Left ventricle myocardium superior (tissue), 1 donor: ENCODE measurements around the gene ATXN1. TPM values are rescaled to one million over a fixed set of nuclear protein-coding genes. Genes with fewer than 3 reads are reported as not detected.

ENCODE experiments used
- ATAC-seq: fragments of 200-7000 bp; cut with Tn5 transposase; one replicate; pipeline ENCODE4 v1.9.1; 2020; ENCODE audit warnings: mild to moderate bottlenecking, moderate library complexity
- DNase-seq: peaks from one replicate; pipeline ENCODE4 v3.0.0-alpha.2; 2020
- intact Hi-C: fragments of 100-400 bp; cut with micrococcal nuclease; formaldehyde crosslinking; loops from one replicate; pipeline ENCODE4 v1.11.0; 2022
- total RNA-seq: library from RNA; stranded (reverse); fragmentation: NEBNext Ultra II Directional; extraction: Animal tissue kit (Norgen Biotek cat#: 25700); gene quantifications from one replicate; pipeline ENCODE4 v1.2.1, GENCODE V29; 2021
- donor health status: DM: no; HTN: yes; CAD: no; lungs with severe emphysema.

The ATXN1 gene
- total RNA-seq, 1 donor from 2014 or later = 45.2 TPM

DNA sequence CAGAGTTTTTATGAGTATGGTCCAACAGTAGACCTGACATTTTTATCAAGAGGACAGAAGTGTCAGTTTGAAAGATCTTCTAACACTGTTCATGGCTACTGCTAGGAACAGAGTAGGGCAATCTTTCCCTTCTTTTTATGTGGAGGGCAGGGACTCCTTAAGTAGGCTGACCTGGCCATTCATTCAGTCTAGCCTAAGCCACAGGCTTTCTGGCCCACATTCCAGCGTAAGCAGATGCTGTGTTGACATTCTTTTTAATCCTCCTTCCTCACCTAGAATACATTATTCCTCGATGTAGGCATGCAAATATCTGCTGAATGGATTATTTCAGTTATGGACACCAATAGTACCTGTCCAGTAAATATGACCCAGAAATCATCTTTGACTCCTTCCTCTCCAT lies 188.3 kb downstream of the ATXN1 start:
- intact Hi-C loops = no loop called here
- no peak for ATAC-seq
- no peak for DNase-seq

DNA sequence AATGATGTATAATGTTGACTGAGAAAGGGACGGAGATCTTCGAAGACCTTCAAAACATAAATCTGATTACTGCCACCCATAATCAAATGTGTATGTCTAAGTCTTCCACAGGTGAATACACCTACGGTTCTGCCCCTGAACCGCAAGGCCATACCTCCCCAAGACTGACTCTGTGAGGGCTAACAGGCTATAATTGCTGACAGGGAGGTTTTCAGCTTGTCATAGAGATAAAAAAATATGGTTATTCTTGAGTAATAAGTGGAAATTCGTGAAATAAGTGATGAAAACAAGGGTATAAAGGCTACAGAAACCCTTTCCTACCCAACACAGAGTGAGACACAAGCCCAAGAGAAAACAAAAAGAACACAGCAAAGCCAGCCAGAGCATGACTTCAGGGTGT lies 188.9 kb downstream of the ATXN1 start:
- DNase-seq = no peak
- intact Hi-C loops = no loop called here
- no peak for ATAC-seq

DNA sequence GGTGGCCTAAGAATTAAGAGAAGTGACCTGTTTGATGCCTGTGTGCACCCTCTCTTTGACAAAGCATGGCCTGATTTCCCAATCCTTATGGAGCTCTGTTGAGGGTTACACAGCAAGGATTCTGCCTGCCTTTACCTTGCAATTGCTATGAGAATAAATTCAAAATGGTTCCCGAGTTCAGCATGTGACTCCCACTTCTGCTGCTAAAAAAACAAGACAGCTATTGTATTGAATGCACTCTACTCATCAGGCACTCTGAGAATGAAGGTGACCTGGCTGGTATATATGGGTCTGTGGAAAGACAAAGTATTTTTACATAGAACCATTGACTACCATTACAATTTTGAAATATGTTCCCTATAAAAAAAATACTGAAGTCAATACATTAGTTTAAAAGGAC lies 190.3 kb downstream of the ATXN1 start:
- DNase-seq (no peak), ATAC-seq (no peak)
- intact Hi-C loops = no loop called here

DNA sequence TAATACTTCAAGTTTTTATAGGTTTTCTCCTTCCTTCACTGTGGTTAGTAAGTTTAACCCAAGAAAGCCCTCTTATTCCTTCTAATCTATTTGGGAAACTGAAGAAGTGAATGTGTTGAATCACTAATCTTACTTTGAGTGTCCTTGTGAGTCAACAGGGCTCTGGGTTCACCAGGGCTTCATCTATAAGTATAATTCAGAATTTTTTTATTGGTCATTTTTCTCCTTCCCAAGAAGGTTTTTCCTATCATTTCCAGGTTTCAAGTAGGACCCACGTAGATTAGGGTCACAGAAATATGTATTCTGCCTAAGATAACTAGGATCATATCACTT lies 191.1 kb downstream of the ATXN1 start:
- intact Hi-C loops = no loop called here
- ATAC-seq = no peak
- no peak for DNase-seq

DNA sequence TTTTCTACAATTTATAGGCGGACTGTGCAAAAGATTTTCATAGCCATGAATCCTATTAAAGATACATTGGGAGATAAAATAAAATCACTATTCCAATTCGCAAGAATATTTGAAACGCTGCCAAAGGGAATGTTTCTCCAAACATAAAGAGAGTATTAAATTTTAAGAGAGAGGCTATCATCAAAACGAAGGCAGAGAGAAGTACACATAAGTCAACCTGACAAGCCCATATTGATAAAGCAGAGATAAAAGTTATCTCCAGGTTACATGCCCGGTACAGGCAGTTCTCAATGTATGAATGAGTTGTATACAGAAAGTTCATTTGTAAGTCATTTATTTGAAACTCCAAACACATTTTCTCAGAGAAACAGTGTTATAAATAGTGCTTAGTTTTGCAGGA lies 193.1 kb downstream of the ATXN1 start:
- ATAC-seq (no peak), DNase-seq (no peak)
- intact Hi-C loops = no loop called here

DNA sequence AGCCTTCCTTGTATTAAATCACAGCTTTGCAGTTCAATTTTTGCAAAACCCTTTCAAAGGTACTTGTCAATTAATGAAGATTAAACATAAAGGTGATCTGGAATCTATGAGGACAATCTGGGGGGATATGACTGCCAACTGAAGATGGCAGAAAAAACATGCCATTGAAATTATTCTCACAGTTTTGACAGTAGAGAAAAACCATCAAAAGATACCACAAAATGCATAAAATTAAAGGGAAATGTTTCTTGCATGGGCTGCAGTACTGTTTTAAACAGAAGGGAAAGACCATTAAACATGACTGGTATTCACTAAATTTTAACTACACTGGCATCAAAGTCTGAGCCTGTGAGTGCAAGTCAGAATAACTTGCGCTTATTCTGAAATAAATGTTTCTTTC lies 194.2 kb downstream of the ATXN1 start:
- no peak for ATAC-seq
- intact Hi-C loops = no loop called here
- DNase-seq = no peak

DNA sequence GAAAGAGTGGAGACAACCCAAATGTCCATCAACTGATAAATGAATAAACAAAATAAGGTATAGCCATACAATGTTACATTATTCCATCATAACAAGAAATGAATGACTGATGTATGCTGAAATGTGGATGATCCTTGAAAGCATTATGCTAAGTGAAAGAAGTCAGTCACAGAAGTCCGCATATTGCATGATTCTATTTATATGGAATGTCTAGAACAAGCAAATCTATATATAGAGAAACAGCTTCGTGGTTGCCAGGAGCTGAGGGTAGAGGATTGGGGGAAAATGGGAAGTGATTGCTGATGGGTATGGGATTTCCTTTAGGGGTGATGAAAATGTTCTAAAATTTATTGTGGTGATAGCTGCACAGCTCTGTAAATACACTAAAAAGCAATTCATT lies 196.8 kb downstream of the ATXN1 start:
- ATAC-seq (peak; percentile 41), DNase-seq (no peak)
- intact Hi-C loops = no loop called here

DNA sequence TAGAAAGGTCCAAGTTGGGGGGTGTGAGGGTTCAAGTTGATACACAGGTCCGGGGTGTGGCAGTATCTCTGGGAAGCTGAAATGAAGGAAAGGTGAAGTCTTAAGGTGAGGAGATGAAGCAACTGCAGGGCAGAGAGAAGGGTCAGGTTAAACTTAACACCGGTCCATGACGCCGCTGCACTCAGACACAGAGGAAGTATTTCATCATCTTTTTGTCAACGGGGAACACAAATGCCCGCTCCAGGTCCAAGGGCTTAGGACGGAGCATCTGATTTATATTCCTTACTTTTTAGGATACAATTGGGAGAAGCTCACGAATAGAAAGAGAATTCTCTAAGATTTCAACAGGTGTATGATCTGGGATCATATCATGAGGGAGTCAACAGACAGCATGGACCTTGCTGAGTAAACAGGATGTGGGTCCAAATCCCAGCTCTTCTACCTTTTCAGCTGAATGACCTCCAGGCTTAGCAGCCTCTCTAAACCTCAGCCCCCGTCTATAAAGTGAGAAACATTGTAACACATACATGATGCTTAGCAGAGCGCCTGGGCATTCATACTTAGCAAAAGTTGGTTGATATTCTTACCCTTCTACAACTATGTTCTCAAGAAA lies 197.5 kb downstream of the ATXN1 start:
- intact Hi-C loops = no loop called here

DNA sequence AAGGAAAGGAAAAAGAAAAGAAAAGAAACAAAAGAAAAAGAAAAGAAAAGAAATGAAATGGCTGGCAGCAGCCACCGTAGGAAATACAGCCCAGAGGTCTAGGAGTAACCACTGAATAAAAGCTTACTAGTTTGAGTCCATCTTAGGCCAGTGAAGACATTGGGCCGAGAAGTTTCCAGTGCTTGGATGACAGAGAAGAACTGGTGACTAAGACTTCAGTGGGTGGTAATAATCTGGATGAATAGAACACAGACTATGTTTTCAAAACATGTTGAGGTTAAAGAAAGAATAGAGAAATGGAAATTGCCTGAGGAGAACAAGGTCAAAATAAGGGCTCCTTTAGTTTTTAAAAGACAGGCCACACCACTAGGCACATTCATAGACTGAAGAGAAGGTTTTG lies 198.8 kb downstream of the ATXN1 start:
- DNase-seq = no peak
- intact Hi-C loops = no loop called here
- ATAC-seq = no peak

More for the DNA sequence above, 197.5 kb downstream of the ATXN1 start:
- DNase-seq (no peak), ATAC-seq (no peak)

DNA sequence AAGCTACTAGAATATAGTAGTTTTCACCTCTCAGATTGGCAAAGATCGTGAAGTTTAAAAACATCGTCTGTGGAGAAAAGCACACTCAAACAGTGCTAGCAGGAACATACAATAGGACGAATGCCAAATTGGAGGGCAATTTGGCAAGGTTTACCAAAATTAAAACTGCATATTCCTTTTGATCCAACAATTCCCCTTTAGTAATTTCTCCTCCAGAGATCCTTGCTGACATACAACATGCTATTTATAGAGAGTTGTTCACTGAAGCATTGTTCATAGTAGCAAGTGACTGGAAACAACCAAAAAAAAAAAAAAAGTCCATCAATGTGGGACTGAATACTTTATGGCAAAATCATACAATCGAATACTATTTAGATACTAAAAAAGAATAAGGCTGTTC lies 202.2 kb downstream of the ATXN1 start:
- intact Hi-C loops = no loop called here
- no peak for DNase-seq
- peak; percentile 47 for ATAC-seq

DNA sequence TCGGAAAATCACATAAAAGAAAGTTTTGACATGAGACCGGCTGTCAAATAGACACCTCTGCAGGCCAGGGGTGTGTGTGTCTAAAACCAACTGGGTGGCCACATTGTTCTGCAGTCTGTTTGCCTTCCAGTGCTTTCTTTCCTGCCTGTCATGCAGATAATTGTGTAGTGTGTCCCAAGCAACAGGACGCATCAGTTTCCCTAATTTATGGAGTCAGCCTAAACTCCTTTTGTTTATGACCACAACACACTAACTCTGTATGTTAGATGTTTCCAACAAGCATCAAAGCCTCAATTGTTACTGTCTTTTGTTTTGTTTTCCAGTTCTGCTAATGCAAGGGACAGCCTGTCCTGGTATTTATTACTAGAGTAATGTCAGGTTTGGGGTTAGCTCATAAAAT lies 205.7 kb downstream of the ATXN1 start:
- intact Hi-C loops = no loop called here
- DNase-seq (no peak), ATAC-seq (no peak)

DNA sequence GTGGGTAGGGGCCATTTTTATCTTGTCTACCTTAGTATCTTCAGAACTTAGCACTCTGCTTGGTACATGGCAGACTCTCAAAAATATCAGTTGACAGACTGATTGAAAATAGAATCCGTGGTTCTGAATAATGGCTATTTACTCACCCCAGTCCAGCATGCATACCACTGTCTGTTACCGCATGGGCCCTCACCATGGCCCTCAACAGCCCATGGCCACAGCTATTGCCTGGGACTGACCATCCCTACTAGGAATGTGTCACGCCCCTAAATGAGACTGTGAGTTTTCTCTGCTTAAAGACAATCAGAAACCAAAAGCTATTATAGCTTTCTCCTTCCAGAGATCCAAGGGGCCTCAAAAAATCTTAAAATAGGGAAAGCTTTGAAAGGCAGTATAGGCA lies 207.7 kb downstream of the ATXN1 start:
- DNase-seq = no peak
- intact Hi-C loops = no loop called here
- ATAC-seq = no peak

DNA sequence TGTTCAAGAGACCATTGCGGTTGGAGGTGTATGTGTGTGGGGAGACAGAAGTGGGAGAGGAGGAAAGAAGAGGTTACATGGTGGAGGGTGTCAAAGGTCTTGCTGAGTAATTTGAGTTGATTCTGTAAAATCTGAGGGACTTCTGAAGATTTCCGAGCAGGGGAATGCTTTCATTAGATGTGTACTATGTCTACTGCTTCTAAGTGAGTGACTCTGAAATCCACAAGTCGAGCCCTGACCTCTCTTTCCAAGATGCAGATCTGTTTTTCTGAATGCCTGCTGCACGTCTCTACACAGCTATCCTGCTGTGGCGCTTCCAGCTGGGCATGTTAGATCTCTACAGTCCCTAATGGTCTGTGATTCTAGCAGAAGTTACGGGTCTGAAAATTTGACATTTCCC lies 209.8 kb downstream of the ATXN1 start:
- ATAC-seq = no peak
- no peak for DNase-seq
- intact Hi-C loops = no loop called here

DNA sequence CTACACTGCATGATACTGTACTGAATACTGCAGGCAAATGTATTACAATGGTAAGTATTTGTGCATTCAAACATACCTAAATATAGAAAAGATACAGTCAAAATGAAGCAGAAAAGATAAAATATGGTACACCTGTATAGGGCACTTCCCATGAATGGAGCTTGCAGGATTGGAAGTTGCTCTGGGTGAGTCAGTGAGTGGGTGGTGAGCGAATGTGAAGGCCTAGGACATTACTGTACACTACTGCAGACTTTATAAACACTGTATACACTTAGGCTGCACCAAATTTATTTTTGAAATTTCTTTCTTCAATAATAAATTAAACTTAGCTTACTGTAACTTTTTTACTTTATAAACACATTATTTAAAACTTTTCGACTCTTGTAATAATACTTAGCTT lies 213.1 kb downstream of the ATXN1 start:
- no peak for ATAC-seq
- intact Hi-C loops = no loop called here
- no peak for DNase-seq

DNA sequence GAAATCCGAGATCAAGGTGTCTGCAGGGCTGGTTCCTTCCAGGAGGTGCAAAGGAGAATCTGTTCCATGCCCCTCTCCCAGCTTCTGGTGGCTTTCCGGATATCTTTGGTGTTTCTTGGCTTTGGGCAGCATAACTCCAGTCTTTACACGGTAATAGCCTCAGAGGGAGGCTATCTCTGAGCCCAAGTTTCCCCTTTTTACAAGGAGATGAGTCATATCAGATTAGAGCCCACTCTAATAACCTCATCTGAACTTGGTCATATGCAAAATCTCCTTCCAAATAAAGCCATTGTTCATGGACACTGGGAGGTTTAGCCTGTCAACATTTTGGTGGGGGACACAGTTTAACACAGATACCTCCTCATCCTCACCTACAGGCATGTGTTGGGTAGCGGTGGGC lies 213.7 kb downstream of the ATXN1 start:
- ATAC-seq (no peak), DNase-seq (no peak)
- intact Hi-C loops = no loop called here

DNA sequence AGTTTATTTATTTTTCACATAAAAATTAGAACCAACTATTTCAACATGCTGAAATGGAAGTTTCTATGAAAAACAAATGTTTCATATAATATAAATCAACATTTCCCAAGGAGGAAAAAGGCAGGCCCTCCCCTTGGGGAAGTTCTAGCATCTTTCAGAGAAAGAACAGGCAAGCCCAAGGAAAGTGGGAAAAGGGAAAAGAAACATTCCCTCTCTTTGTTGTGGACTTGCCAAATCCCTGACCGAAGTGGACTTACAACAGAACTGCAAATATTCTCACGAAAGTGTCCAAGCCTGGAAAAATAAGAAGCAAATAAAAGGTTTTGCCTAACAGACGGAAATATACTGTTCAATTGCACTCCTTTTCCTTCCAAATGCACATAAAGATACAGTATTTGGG lies 214.4 kb downstream of the ATXN1 start:
- intact Hi-C loops = no loop called here
- no peak for DNase-seq
- ATAC-seq = no peak

DNA sequence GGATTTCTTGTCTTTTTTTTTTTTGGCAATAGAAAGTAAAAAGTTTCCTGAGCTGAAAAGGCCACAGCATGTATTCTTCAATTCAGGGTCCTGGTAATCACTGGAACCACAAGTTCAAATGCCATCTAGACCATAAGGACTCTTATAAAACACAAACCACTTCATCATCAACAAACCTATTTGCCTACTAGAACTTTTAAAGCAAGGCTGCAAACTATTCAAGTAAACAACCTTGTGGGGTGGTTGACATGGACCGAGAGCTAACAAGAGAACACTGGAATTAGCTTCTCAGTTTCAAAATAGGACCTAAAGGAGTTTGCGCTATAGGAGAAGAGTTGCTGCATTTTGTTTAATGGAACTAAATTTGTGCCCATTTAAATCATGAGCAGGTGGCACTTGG lies 215.9 kb downstream of the ATXN1 start:
- intact Hi-C loops = no loop called here
- no peak for ATAC-seq

DNA sequence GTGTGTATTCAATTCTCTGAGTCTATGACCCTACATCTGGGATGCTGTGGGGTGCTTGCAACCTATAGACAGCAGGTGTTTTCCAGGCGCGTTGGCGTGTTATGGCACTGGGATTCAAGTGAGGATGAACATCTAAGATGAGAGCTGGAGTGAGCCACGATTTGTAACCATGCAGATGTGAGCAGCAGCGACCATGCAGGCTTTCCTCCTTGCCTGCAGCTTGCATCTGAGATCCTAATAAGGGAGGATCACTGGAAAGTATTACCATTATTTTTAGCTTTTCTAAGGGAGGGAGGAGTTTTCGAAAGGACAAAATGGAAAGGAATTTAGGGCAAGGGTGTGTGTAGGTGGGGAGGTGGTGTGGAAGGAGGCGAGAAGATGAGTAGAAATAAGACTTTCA lies 216.7 kb downstream of the ATXN1 start:
- intact Hi-C loops = no loop called here
- peak; percentile 8 for ATAC-seq
- no peak for DNase-seq

More for the DNA sequence above, 215.9 kb downstream of the ATXN1 start:
- no peak for DNase-seq

DNA sequence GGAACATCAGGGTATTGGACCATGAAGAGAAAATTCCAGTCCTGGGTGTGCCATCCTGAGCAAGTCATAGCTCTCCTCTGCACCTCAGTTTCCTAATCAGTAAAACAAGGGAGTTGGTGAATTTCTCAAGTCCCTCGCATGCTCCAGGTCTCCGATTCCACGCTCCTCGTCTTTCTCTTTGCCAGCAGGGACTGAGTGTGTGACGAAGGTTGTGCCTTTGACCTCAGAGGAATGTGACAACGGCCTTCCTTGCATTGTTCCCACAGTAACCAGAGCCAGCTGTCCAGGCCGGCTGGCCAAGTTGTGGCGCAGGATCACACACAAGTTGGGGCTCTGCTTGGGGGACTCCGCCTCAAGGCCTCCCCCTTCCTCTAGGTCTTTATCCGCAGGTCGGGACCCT lies 217.3 kb downstream of the ATXN1 start:
- intact Hi-C loops = no loop called here
- ATAC-seq (peak; percentile 78), DNase-seq (peak; percentile 70)

DNA sequence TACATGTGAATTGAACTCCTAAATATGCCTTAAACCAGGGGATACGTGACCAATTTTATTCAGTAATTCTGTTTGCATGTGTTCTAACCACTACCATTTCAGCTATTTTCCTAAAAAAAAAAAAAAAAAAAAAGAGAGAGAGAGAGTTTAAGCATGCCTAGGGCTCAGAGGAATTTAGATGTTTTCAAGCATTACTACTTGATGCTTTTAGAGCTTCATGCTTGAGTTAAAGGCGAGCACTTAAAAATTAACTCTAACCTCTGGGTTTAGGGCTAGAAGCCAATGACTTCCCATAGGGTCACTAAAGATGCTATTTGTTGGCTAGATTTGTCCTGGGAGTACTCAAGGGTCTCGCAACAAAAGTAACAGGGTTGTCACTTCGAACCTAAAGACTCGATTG lies 217.7 kb downstream of the ATXN1 start:
- intact Hi-C loops = no loop called here
- ATAC-seq = no peak
- DNase-seq = no peak

DNA sequence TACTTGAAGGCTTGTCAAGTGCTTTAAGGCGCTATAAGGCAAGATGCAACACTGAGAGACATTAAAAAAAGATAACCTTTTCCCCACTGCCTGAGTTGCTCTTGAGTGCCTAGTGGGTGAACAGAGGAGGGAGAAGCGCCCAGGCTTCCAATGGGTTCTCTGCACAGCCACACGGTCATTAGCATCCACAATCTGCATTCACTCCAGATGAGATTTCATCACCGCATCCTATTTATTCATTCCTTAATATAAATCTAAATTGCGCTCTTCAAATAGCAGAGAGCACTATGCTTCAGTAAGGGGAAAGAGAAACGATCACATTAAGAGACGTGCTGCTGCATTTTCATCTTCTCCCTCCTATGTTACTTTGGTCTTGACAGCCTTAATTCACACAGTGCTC lies 219.2 kb downstream of the ATXN1 start:
- ATAC-seq = peak; percentile 30
- intact Hi-C loops = no loop called here

More for the DNA sequence above, 219.2 kb downstream of the ATXN1 start:
- no peak for DNase-seq
